ENCODE measurements around the gene DBNDD1.
"Not testable (repeated sequence)": the region's sequence is repeated elsewhere in the genome, so short reads cannot be mapped to it uniquely, and the experiment has no call there.

DBNDD1 gene, protein sequence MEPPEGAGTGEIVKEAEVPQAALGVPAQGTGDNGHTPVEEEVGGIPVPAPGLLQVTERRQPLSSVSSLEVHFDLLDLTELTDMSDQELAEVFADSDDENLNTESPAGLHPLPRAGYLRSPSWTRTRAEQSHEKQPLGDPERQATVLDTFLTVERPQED

DNA sequence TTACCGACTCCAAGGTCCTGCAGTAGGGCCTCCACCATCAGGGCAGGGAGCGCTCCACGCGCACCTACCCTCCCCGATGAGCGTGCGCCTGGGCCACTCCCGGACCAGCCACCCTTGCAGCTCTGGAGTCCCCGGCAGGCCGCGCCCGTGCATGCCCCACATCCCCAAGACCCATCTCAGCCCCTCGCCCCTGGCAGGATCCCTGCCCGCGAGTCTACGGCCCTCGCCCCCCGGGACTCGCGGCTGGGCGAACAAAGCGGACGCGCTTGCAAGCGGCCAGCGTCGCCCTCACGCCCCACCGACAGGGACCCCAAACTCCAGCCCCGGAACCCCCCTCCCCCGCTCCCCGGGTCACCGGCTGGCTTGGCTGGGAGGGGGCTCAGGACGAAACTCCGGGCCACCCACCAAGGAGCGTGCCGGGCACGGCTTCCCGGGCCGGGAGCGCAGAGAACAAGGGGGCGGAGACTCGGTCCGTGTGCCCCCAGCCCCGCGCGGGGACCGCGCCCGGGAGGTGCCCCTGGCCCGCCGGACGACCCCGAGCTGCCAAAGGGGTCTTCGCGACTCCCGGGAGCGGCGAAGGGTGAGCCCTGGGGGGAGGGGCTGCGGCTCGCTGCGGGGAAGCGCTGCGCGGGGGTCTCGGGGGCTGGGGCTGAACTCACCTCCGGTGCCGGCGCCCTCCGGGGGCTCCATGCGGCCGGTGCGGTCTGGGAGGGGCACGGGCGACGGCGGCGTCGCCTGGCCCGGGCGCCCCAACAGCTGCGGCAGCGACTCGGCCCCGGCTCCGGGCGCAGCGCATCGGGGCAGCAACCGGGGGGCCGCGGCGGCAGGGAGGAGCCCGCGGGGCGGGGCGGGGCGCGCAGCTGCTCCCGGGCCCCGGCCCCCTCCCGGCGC lies at the start of gene DBNDD1:
Gene DBNDD1, minus strand, starts transcription at position 805 of the 891 bp plus-strand sequence. Its CDS starts 115 bp downstream, at position 690.
- TF ChIP-seq, protein P1, sequence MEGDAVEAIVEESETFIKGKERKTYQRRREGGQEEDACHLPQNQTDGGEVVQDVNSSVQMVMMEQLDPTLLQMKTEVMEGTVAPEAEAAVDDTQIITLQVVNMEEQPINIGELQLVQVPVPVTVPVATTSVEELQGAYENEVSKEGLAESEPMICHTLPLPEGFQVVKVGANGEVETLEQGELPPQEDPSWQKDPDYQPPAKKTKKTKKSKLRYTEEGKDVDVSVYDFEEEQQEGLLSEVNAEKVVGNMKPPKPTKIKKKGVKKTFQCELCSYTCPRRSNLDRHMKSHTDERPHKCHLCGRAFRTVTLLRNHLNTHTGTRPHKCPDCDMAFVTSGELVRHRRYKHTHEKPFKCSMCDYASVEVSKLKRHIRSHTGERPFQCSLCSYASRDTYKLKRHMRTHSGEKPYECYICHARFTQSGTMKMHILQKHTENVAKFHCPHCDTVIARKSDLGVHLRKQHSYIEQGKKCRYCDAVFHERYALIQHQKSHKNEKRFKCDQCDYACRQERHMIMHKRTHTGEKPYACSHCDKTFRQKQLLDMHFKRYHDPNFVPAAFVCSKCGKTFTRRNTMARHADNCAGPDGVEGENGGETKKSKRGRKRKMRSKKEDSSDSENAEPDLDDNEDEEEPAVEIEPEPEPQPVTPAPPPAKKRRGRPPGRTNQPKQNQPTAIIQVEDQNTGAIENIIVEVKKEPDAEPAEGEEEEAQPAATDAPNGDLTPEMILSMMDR (IDR thresholded peaks at IDR 0.05; ENCODE audit: low read depth, low read length, missing control alignments), result no peak
- peak within 1 kb of the TSS; percentile 57 for H3K4me3 ChIP-seq (ENCODE audit: low read depth, low read length)
- no peak for DNase-seq (ENCODE audit: low read depth)

DNA sequence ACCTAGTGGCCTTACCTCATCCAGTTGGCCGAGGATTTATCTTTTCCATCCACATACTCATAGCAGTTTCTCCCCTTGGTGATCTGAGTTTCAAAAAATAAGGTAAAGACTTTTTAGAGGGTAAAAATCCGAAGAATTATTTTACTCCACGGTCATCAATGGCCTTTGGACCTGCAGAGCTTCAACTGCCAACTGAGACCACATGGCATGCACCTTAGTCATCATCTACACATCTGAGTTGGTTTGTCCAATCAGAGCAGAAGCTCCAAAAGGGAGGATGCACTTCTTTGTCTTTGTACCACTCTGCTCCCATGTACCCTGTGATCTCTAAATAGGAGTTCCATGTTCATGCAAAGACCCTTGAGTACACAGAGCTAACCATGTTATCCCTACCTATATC lies 42.2 kb upstream of the DBNDD1 start:
- in situ Hi-C loops (cut with HindIII; ENCODE audit: low sequenced_read_pairs), result no loop called here
- H3K4me3 ChIP-seq (ENCODE audit: low read depth, low read length), result no peak overlapping the region
- no peak for DNase-seq (ENCODE audit: low read depth)
- TF ChIP-seq, protein P1 (IDR thresholded peaks at IDR 0.05; ENCODE audit: low read depth, low read length, missing control alignments), result no peak

More for the DNA sequence above, at the start of gene DBNDD1:
- in situ Hi-C loops (cut with HindIII; ENCODE audit: low sequenced_read_pairs), result no loop called here

DNA sequence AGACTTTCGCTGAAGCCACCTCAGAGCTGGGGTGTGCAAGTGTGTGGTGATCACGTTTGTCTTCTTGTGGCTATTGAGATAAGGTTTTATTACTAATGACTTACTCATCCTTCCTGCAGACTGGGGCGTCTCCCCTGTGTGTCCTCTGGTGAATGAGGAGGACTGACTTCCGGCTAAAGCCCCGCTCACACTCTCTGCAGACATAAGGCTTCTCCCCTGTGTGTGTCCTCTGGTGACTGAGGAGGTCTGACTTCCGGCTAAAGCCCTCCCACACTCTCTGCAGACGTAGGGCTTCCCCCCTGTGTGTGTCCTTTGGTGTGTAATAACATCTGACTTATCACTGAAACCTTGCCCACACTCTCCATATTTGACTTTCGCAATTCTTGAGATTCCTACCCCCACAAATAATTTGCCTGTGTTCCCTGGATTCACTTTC lies 38.5 kb upstream of the DBNDD1 start:
- H3K4me3 ChIP-seq (ENCODE audit: low read depth, low read length), result no peak overlapping the region
- in situ Hi-C loops (cut with HindIII; ENCODE audit: low sequenced_read_pairs), result no loop called here
- TF ChIP-seq, protein P1 (IDR thresholded peaks at IDR 0.05; ENCODE audit: low read depth, low read length, missing control alignments), result no peak
- DNase-seq (ENCODE audit: low read depth), result no peak

DNA sequence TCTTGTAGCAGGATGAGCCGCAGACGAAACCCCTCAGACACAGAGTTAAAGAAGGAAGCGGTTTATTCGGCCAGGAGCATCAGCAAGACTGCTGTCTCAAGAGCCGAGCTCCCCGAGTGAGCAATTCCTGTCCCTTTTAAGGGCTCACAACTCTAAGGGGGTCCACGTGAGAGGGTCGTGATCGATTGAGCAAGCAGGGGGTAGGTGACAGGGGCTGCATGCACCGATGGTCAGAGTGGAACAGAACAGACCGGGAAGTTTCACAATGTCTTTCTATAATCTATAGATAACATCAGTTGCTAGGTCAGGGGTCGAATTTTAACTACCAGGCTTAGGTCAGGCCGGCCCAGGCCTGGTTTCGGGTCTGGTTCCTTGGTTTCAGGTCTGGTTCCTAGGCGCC lies 37.3 kb upstream of the DBNDD1 start:
- in situ Hi-C loops (cut with HindIII; ENCODE audit: low sequenced_read_pairs); H3K4me3 ChIP-seq (ENCODE audit: low read depth, low read length); DNase-seq (ENCODE audit: low read depth): not testable (repeated sequence)

DNA sequence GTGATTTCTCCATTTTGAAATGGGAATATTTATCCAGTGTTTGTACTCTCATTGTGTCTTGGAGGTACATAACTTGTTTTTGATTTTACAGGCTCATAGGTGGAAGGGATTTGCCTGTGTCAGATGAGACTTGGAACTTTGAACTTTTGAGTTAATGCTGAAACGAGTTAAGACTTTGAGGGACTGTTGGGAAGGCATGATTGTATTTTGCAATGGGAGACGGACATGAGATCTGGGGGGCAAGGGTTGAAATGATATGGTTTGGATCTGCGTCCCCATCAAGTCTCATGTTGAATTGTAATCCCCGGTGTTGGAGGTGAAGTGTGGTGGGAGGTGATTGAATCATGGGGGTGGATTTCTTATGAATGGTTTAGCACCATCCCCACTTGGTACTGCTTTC lies 36.1 kb upstream of the DBNDD1 start:
- in situ Hi-C loops (cut with HindIII; ENCODE audit: low sequenced_read_pairs), result no loop called here
- DNase-seq (ENCODE audit: low read depth), result no peak

DNA sequence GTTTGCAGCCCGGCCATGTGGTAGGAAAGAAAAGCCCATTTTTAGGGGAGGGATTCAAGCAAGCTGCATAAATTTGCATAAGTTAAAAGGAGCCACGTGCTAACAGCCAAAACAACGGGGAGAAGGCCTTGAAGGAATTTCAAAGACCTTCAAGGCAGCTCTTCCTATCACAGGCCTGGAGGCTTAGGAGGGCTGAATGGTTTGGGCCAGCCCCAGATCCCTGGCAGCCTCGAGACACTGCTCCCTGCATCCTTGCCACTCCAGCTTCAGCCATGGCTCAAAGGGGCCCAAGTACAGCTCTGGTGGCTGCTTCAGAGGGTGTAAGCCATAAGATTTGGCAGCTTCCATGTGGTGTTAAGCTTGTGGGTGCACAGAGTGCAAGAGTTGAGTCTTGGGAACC lies 35.3 kb upstream of the DBNDD1 start:
- in situ Hi-C loops (cut with HindIII; ENCODE audit: low sequenced_read_pairs), result no loop called here
- no peak for DNase-seq (ENCODE audit: low read depth)
- H3K4me3 ChIP-seq (ENCODE audit: low read depth, low read length), result no peak overlapping the region

More for the DNA sequence above, 36.1 kb upstream of the DBNDD1 start:
- no peak overlapping the region for H3K4me3 ChIP-seq (ENCODE audit: low read depth, low read length)
- TF ChIP-seq, protein P1 (IDR thresholded peaks at IDR 0.05; ENCODE audit: low read depth, low read length, missing control alignments), result no peak

More for the DNA sequence above, 35.3 kb upstream of the DBNDD1 start:
- TF ChIP-seq, protein P1 (IDR thresholded peaks at IDR 0.05; ENCODE audit: low read depth, low read length, missing control alignments), result no peak

Data from astrocyte of the cerebellum (primary cell).